Measurements from ENCODE around the gene OTUD4.
A peak's percentile ranks its signal among the peaks of the same experiment; 100 is the strongest.
"Not testable (repeated sequence)": the region's sequence is repeated elsewhere in the genome, so short reads cannot be mapped to it uniquely, and the experiment has no call there.

Gene OTUD4

DNA sequence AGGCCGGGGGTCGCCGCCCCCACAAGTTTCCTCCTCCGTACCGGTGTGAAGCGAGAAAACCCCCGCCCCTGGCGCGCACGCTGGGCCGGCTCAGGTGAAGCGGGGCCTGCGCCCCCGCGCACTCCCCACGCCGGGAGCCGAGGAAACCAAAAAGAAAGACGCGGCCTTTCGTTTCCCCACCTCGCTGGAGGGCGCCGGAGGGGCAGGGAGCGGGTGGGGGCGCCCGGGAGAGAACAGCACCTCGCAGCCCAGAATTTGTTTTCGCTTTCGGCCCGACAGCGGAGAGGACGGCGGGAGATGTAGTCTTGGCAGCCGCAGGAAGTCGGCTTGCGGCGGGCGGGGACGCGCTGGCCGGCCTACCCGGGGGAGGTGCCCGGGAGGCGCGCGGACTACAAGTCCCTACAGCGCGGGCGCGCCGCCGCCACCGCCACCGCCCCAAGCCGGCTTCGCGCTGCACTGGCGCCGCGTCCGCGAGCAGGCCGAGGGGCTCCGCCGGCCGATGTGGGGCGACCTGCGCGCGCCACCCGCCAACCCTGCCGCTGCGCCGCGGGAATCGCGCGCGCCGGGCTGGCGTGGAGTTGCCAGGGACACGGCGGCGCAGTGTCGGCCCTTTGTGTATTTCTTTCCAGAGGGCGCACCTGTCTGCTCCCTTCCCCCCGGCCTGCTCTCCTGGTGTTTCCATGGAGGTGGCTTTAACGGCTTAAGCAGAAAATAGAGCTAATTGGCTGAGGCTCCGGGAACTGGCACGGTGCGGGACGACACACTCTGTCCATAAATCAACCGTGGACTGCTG is at the start of gene OTUD4:
Gene OTUD4, minus strand, starts transcription at position 292 of the 793 bp plus-strand sequence. CDS start 616 bp downstream, outside the sequence.
- peak; percentile 98 for DNase-seq (ENCODE audit: low read depth)

GRCh38 chr4:145223228-145223627 is 42.8 kb upstream of the OTUD4 start:
- not testable (repeated sequence) for DNase-seq (ENCODE audit: low read depth)

DNA sequence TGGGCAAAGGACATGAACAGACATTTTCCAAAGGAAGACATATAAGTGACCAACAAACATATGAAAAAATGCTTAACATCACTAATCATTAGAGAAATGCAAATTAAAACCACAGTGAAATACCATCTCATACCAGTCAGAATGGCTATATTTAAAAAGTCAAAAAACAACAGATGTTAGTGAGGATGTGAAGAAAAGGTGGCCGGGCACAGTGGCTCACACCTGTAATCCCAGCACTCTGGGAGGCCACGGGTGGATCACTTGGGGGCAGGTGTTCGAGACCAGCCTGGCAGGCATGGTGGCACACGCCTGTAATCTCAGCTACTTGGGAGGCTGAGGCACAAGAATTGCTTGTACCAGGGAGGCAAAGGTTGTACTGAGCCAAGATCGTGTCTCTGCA is 41.1 kb upstream of the OTUD4 start:
- not testable (repeated sequence) for DNase-seq (ENCODE audit: low read depth)

GRCh38 chr4:145219090-145219489 is 38.7 kb upstream of the OTUD4 start:
- no peak for DNase-seq (ENCODE audit: low read depth)

DNA sequence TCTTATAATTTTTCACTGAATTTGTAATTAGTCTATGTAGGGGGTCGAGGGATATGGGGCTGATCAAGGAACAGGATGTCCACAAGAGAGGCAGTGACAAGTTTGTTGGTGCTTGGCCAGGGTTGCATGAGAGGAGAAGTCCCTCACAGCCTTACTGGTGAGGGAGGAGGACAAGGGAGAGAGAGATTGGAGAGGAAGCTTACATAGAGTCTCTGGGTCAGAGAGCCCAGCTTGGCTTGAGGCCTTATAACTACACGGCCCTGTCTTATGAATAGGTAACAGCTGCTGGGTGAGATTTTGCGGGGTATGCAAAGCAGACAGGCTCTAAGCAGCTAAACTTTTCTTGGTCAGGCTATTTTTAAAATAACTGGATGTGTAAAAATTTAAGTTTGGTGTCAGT is 37.9 kb upstream of the OTUD4 start:
- no peak for DNase-seq (ENCODE audit: low read depth)

- DNase-seq (ENCODE audit: low read depth), result no peak
Observed at GRCh38 chr4:145217349-145217748, 37.0 kb upstream of the OTUD4 start.

DNA sequence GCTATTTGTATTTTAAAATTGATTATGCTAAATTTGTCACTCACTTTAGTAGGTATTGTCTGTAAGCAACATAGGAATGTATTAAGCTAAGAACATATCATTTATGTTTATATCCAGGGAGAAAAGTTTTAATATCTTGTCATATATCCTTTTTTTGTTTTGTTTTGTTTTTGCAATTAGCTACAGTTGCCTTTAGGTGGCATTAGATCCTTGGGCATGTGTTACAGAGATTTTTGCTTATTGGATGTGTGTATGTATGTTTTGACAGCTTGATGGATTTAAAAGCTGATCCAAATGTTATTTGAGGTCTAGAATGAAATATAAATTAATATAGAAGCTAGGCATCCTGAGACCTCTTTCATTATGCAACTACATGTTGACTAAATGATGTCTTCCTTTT is 36.1 kb upstream of the OTUD4 start:
- DNase-seq (ENCODE audit: low read depth), result peak; percentile 52

GRCh38 chr4:145213245-145213644 is 32.9 kb upstream of the OTUD4 start:
- no peak for DNase-seq (ENCODE audit: low read depth)

DNA sequence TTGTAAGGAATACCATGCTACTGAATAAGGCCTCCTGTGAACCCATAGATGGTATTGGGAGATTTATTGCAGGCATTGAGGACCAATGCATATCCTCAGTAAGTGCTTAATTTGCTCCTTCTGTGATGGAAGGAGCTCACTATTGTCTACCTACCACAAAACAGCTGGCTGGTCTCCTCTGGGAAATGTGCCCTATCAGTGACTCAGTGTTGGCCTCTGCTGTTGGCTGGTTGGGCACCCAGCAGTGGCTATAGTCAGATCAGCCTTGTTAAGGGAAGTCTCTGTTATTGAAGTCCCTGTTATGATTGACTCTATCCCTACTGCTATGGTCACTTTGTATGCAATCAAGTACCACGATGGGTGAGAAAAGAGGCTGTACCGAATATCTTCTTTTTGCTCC is 27.5 kb upstream of the OTUD4 start:
- DNase-seq (ENCODE audit: low read depth), result no peak

- no peak for DNase-seq (ENCODE audit: low read depth)
Observed at GRCh38 chr4:145203410-145203809, 23.0 kb upstream of the OTUD4 start.

- DNase-seq (ENCODE audit: low read depth), result no peak
Observed at GRCh38 chr4:145200366-145200765, 20.0 kb upstream of the OTUD4 start.

GRCh38 chr4:145199051-145199716 is 18.8 kb upstream of the OTUD4 start:
- no peak for DNase-seq (ENCODE audit: low read depth)

- DNase-seq (ENCODE audit: low read depth), result no peak
Observed at GRCh38 chr4:145196747-145197146, 16.4 kb upstream of the OTUD4 start.

GRCh38 chr4:145195167-145195952 is 15.0 kb upstream of the OTUD4 start:
- DNase-seq (ENCODE audit: low read depth), result no peak

DNA sequence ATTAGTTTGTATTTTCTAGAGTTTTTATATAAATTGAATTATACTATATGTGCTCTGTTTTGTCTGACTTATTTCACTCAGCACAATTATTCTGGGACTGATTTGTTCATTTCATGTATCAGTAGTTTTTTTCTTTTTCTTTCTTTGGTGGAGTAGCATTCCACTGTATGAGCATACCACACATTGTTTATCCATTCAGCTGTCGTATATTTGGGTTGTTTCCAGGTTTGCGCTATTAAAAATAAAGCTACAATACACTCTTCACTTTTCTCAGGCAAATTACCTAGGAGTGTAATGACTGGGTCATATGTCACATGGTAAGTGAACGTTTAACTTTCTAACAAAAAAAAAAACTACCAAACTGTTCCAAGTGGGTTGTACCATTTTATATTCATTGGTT is 9.6 kb upstream of the OTUD4 start:
- DNase-seq (ENCODE audit: low read depth), result peak; percentile 43

DNA sequence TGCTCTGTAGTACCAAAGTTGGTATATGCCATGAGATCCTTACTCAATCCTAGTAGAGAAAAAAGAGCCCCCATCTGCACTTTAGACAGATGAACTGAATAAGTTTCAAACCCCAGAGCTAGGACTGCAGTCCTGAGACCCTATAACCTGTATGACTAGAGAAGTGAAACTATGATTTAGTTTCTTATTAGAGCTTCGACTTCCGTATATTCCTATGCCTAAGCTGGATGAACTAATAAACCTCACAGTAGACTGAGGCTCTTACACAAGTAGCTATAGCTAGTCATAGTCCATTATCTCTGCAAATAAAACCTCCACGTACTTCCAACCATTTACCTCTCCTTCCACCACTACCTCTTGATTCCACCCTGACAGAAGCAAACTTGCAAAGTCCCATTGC is 6.3 kb upstream of the OTUD4 start:
- no peak for DNase-seq (ENCODE audit: low read depth)

GRCh38 chr4:145183581-145183980 is 3.2 kb upstream of the OTUD4 start:
- no peak for DNase-seq (ENCODE audit: low read depth)

DNA sequence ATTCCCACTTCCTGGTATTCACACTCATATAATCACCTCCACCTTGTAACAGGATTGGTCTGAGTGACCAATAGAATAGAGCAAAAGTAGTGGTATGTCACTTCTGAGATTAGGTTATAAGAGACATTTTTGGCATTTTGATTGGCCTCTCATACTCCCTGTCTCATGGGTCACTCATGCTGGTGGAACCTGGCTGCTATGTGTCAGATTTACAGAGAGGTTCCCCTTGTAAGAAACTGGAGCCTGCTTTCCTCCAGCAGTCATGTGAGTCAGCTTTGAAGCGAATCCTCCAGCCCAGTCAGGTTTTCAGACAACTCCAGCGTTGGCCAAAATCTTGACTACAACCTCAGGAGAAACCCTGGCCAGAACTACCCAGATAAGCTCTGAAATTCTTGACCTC is 2.6 kb upstream of the OTUD4 start:
- DNase-seq (ENCODE audit: low read depth), result no peak

DNA sequence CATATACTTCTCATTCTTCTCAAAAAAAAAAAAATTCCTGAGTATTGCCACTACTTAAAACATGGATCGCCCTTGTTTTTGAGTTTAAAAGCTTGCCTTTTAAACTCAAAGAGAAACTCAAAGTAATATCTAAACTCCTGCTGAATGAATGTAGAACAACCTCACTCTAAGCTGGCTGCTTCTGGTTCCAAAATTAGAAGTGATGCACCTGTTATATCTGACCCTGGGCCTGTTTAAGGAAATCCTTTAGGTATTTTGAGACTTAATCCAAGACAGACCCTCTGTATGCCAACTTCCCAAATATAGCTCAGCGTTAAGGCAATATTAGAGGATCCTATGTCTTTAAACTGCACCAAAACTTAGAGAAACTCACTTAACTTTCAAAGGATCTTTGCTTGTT is 1.8 kb upstream of the OTUD4 start:
- DNase-seq (ENCODE audit: low read depth), result no peak

DNA sequence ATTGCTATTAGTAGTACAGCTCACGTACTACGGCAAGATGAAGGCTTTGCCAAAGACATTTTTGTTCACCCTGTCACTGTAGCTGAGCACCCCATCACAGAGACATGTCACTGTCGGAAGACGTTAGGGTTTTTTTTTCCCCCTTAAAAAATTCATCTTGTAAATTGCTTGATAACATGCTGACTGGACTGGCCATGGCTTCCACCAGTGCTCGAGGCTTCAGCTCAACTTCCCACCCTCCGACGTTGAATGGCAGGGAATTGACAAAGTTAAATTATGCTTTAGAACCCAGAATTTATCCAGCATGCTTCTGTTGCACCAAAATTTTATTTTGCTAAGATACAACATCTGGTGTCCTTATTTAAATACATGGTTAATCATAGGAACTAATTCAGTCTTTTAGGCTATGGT is 707 bp upstream of the OTUD4 start:
- DNase-seq (ENCODE audit: low read depth), result no peak

DNA sequence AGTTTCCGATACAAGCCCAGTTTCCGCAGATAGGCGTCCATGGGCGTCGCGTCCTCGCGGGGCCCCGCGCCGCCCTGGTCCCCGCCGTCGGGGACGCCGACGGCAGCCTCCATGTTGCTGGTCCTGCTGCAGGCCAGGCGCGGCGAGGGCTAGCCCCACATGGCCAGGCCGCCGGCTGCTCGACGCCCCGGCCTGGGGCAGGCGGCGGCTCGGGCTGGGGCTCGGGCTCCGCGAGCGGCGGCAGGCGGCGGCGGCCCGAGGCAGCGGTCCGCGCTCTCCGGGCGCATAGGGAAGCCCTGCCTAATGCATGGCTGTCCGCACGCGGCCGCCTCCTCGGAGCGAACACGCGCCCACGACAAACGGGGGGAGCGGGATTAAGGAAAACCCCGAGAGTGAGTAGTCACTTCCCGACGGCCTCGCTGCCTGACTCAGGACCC is 510 bp downstream of the OTUD4 start:
- peak; percentile 43 for DNase-seq (ENCODE audit: low read depth)

DNA sequence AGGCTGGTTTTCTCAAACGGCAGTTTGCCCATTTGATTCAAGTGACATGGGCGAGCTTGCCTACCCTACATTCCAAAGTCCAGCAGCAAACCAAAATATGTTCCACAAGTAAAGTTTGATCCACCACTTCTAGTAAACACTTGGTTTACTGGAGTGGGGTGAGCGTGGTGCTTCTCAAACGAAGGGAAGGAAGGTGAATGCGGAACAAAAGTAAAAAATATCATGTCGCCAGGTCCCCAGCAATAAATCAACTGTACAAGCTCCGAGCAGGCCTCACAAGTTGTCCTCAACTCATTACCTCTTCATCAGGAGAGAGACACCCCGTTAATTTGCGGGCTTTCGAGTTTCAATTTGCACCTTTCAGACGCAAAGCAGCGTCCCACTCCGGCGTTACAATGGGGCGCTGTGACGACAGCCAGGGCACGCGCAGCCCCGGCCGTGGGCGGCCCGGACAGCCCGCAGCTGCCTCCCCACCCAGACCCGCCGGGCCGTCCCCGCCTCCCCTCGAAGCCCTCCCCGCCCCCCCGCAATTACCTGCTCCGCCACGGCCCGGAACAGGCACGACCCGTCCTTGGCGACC is 1.0 kb downstream of the OTUD4 start:
- DNase-seq (ENCODE audit: low read depth), result peak; percentile 54
